ENCODE data around the gene ELAPOR2.

The ELAPOR2 gene

DNA sequence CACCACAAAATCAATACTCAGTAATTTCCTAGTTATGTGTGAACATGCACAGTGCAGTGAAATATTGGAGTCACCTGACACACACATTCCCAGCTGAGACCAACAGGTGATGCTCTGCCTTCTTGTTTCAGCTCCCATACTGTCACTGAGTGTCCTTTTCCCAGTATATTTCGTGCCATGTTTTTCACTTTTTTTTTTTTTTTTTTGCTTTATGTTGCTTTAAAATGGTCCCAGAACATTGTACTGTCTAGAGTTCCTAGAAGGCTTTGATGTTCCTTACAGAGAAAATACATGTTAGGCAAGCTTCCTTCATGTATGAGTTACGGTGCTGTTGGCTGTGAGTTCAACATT, 45.6 kb downstream of the ELAPOR2 start:
- 0 out of 2 replicates have a peak, but pooled peaks cover 3% of the 10 kb centered on the region for H3K27me3 ChIP-seq
- H3K36me3 ChIP-seq: no peaks in the 10 kb centered on the region
- H3K4me3 ChIP-seq (ENCODE audit: low read depth, low read length): no peak overlapping the region
- no peaks in the 10 kb centered on the region for H3K9me3 ChIP-seq
- H3K4me1 ChIP-seq: no peaks in the 10 kb centered on the region
- TF ChIP-seq, protein P1, sequence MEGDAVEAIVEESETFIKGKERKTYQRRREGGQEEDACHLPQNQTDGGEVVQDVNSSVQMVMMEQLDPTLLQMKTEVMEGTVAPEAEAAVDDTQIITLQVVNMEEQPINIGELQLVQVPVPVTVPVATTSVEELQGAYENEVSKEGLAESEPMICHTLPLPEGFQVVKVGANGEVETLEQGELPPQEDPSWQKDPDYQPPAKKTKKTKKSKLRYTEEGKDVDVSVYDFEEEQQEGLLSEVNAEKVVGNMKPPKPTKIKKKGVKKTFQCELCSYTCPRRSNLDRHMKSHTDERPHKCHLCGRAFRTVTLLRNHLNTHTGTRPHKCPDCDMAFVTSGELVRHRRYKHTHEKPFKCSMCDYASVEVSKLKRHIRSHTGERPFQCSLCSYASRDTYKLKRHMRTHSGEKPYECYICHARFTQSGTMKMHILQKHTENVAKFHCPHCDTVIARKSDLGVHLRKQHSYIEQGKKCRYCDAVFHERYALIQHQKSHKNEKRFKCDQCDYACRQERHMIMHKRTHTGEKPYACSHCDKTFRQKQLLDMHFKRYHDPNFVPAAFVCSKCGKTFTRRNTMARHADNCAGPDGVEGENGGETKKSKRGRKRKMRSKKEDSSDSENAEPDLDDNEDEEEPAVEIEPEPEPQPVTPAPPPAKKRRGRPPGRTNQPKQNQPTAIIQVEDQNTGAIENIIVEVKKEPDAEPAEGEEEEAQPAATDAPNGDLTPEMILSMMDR (IDR thresholded peaks at IDR 0.05; ENCODE audit: low read depth, low read length): no peak
- DNase-seq: no peak

DNA sequence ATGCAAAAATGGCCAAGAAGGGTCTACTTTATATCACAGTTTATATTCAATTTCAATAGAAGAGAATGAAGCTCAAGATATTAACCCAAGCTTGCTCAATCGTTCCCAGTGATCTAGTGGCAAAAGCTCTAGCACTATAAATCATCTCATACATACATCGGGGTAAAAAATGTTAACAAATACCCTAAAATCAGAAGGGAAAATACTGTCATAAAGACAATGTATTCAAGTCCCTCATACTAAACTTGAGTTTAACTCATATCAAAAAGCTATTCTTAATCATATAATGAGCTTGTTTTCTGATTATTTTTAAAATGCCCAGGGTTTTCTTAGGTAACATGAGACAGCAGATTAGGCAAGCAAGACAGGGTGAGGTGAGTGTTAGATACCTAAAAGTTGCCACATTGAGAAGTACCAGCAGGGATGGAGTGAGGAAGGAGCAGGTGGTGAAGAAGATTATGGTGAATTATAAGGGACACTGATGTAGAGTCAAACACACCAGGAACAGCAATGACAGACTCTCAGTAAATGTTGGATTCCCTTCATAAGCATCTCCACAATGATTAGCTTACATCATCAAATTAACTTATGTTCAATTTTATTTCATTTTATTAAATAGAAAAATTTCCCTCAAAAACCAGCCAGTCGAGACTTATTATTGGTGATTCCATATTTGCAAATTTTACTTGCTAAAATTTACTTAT, 46.2 kb downstream of the ELAPOR2 start:
- TF ChIP-seq, protein P1 (IDR thresholded peaks at IDR 0.05; ENCODE audit: low read depth, low read length): no peak

More for the DNA sequence above, 46.2 kb downstream of the ELAPOR2 start:
- Histone ChIP-seq H3K4me3 (ENCODE audit: low read depth, low read length) (no peak overlapping the region), H3K27me3 (0 out of 2 replicates have a peak, but pooled peaks cover 3% of the 10 kb centered on the region), H3K4me1 (no peaks in the 10 kb centered on the region), H3K36me3 (no peaks in the 10 kb centered on the region), H3K9me3 (no peaks in the 10 kb centered on the region)
- no peak for DNase-seq
